GM19099 (cell line): Measurements from ENCODE around the gene PRSS16.

Source experiments
- POLR2A ChIP-seq: IDR thresholded peaks from 3 replicates; pipeline ENCODE4 v1.6.1; 2011; ENCODE audit warnings: low read depth; ENCODE audit not compliant: insufficient read length; ENCODE audit errors: extremely low read depth

The PRSS16 gene

GRCh38 chr6:27238010-27238983, 9.2 kb upstream of the PRSS16 start:
- TF ChIP-seq POLR2A = no peak

GRCh38 chr6:27239258-27239657, 8.2 kb upstream of the PRSS16 start:
- no peak for TF ChIP-seq POLR2A

GRCh38 chr6:27241443-27241842, 6.1 kb upstream of the PRSS16 start:
- no peak for TF ChIP-seq POLR2A

GRCh38 chr6:27242589-27243265, 4.8 kb upstream of the PRSS16 start:
- TF ChIP-seq POLR2A = no peak

DNA sequence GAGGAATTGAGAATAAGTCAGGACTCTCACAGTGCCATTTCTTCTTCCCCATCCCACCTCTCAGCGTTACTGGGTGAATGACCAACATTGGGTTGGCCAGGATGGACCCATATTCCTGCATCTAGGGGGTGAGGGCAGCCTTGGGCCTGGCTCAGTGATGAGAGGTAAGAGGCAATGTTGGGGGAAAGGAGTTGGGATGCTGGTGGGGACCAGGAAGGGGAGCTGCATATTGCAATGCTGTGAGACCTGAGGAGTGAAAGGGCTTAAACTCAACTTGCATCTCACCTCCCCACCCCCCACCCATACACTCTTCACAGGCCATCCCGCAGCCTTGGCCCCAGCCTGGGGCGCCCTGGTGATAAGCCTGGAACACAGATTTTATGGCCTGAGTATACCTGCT, 1.3 kb downstream of the PRSS16 start:
- TF ChIP-seq POLR2A = no peak

- no peak for TF ChIP-seq POLR2A
These were observed 3.0 kb downstream of the PRSS16 start for GRCh38 chr6:27250277-27251111.

DNA sequence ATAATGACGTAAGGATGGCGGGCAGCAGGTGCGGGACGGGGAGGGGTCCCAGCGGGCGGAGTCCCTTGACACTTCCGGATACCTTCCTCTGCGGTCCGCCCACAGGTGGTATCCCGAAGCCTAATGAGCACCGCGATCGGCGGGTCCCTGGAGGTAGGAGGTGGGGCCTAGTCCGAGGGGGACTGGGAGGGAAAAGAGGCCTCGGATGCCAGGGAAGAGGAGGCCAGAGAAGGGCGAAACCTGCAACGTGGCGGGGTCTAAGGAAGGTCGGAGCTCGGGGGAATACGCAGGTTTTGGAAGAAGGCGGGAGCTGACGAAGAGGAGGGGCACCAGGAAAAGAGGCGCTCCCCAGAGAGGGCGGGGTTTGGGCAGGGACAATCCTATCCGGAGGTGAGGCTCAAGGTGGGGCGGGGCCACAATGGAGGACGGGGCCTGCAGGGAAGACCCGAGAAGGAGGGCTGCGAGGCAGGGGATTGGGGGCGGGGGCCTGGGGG, 3.7 kb downstream of the PRSS16 start:
- TF ChIP-seq POLR2A = no peak

- peak; percentile 18 for TF ChIP-seq POLR2A
These were observed 4.2 kb downstream of the PRSS16 start for GRCh38 chr6:27251606-27252251.

DNA sequence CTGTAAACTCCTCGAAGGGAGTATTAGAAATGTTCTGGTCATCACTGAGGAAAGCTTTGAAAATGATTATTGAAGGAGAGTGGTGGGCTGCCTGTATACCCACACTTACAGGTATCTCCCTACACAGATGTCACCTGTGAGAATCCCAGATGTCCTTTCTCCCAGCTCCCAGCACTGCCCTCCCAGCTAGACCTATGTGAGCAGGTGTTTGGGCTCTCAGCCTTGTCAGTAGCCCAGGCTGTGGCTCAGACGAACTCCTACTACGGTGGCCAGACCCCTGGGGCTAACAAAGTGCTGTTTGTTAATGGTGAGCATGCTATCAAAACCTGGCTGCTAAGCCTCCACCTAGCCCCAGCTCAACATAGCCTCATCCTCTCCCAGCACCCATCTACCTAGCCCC, 7.1 kb downstream of the PRSS16 start:
- TF ChIP-seq POLR2A = no peak

DNA sequence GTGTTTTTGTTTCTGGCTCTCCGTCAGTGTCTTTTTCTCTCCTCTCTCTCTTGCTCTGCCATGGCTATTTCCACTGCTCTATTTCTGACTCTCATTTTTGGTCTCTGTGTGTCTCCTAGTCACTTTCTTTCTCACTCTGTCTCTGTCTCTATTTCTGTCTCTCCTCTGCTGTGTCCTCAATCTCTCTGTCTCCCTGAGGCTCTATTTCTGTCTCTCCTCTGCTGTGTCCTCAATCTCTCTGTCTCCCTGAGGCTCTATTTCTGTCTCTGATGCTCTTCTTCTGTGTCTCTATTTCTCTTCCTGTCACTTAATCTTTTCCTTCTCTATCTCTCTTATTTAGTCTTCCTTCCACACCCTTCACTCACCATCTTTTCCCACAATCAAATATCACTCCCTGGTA, 8.4 kb downstream of the PRSS16 start:
- no peak for TF ChIP-seq POLR2A

DNA sequence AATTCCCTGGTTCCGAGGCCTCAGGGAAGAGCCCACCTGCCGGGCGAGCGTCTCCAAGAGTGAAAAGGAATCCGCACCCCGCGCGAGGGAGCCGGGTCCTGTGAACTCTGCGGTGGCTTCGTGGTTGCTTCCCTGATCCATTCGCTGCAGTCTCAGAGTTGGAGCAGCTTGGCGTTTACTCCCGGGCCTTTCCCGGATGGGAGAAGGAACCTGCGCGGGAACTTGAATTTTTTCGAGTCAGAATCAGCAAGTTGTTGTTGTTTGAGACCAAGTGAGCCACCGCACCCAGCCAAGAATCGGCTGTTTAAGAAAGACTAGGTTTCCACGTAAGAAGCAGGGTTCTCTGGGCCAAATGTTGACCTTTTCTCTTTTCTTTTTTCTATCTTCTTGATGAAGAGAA, 12.9 kb downstream of the PRSS16 start:
- no peak for TF ChIP-seq POLR2A

DNA sequence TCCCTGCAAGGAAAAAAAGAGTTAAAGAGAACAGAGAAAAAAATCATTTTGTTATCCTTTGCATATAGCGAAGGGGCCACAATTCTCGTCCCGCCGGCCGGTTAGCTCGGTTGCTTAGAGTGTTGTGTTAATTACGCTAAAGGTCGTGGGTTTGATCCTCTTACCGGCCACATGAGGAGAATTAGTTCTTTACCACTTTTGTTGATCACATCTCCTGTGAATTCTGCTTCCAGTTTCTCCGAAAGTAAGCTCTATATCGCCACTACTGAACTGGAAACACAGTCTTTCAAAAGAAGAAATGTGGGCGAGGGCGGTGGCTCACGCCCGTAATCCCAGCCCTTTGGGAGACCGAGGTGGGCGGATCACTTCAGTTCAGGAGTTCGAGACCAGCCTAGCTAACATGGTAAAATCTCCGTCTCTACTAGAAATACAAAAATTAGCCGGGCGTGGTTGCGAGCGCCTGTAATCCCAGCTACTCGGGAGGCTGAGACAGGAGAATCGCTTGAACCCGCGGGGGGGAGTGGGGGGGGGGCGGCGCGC, 13.4 kb downstream of the PRSS16 start:
- no peak for TF ChIP-seq POLR2A

GRCh38 chr6:27263886-27264285, 16.4 kb downstream of the PRSS16 start:
- no peak for TF ChIP-seq POLR2A

DNA sequence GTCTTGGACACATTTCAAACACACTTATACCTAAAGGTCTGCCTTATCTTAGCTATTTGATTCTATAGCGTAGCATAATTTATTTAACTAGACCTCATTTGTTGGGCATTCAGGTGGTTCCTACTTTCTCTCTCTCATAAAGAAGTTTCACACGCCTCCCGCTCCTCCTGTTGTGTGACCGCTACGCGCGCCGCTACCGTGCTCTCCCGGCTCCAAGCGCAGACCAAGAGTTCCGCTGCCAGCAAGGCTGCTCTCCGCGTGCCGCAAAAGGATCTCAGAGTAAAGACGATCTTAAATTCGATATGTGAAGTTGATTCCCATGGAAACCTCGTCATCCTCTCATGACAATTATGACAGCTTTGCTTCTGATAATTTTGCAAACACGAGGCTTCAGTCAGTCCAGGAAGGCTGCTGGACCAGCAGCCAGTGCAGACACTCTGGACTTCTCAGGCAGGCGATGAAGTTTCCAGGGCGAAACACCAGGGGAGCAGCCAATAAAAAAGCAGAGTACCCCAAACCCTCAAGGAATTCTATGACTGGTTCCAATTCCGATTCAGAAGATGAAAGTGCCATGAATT, 20.4 kb downstream of the PRSS16 start:
- no peak for TF ChIP-seq POLR2A
